ENCODE results near the gene FARP1.

The FARP1 gene

GRCh38 chr13:98172590-98173422 lies 29.9 kb downstream of the FARP1 start:
- peak; percentile 37 for DNase-seq (ENCODE audit: low read depth)
- H3K4me3 ChIP-seq (ENCODE audit: low read depth, low read length), result peak overlapping the region; percentile 25
- no peak for TF ChIP-seq CTCF (IDR thresholded peaks at IDR 0.05; ENCODE audit: control insufficient read depth, extremely low read depth, insufficient read depth)

DNA sequence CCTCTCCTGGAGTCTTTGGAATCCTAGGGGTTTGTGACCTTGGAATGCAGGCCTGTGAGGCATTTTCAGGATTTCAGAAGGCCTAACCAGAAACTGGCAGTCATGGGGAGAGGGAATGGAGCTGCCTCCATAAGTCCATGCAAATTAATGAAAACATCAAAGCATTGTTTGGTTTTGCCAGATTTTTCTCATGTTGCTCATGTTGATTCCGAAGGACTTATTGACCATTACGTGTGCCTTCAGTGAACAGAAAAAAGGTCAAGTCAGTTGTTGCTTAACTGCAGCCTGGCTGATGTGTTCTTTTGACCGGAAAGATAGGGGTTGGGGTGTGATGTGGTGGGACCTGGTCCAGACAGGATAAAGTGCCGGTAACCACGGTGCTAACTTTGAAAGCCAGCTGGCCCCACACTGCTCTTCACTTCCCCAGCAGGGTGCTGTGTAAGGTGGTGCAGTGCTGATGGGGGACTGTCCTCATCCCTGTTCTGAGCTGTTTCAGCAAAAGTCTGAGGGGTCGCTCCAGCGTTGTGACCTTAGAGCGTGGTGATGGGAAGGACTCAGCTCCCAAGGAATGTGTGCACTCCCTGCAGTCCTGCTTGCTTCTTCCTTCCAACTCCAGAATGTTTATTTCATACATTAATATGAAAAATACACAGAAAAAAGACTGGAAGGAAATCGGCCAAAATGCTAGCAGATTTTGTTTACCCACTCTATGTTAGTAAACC lies 30.7 kb downstream of the FARP1 start:
- H3K4me3 ChIP-seq (ENCODE audit: low read depth, low read length), result no peak overlapping the region
- no peak for TF ChIP-seq CTCF (IDR thresholded peaks at IDR 0.05; ENCODE audit: control insufficient read depth, extremely low read depth, insufficient read depth)

DNA sequence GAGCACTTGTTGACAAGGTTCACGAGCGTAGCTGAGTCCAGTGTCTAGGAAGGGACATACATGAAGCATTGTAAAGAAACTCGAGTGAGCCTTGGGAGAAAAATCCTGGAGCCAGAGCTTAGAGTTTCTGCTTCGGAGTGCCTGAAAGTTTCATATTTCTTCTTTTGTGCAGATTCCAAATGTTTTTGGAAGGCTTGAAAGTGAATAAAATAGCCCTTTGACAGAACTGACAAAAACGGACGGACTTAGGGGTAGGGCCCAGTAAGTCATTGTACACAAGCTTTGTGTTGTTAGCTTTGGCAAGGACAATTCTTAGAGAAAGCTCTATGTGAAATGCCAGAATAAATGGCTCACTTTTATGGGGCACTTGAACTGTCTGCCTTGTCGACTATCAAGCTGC lies 31.4 kb downstream of the FARP1 start:
- no peak for TF ChIP-seq CTCF (IDR thresholded peaks at IDR 0.05; ENCODE audit: control insufficient read depth, extremely low read depth, insufficient read depth)
- peak; percentile 44 for DNase-seq (ENCODE audit: low read depth)
- H3K4me3 ChIP-seq (ENCODE audit: low read depth, low read length), result no peak overlapping the region

More for the DNA sequence above, 30.7 kb downstream of the FARP1 start:
- no peak for DNase-seq (ENCODE audit: low read depth)

- TF ChIP-seq CTCF (IDR thresholded peaks at IDR 0.05; ENCODE audit: control insufficient read depth, extremely low read depth, insufficient read depth), result no peak
- no peak for DNase-seq (ENCODE audit: low read depth)
- no peak overlapping the region for H3K4me3 ChIP-seq (ENCODE audit: low read depth, low read length)
Measured at GRCh38 chr13:98175043-98175442, 32.1 kb downstream of the FARP1 start.

DNA sequence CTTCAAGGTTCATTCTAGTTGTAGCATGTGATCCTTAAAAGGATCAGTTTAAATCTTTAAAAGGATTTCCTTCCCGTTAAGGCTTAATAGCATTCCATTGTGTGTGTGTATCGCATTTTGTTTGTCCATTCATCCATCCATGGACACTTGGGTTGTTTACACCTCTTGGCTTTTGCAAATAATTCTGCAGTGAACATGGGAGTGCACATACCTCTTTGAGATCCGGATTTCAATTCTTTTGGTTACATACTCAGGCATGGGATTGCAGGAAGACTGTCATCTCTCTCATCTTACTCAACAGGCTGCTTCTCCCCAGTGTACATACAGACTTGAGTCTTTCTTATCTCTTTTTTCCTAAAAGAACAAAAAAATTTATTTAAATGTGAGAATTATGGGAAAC lies 32.9 kb downstream of the FARP1 start:
- H3K4me3 ChIP-seq (ENCODE audit: low read depth, low read length), result no peak overlapping the region
- no peak for TF ChIP-seq CTCF (IDR thresholded peaks at IDR 0.05; ENCODE audit: control insufficient read depth, extremely low read depth, insufficient read depth)
- no peak for DNase-seq (ENCODE audit: low read depth)

DNA sequence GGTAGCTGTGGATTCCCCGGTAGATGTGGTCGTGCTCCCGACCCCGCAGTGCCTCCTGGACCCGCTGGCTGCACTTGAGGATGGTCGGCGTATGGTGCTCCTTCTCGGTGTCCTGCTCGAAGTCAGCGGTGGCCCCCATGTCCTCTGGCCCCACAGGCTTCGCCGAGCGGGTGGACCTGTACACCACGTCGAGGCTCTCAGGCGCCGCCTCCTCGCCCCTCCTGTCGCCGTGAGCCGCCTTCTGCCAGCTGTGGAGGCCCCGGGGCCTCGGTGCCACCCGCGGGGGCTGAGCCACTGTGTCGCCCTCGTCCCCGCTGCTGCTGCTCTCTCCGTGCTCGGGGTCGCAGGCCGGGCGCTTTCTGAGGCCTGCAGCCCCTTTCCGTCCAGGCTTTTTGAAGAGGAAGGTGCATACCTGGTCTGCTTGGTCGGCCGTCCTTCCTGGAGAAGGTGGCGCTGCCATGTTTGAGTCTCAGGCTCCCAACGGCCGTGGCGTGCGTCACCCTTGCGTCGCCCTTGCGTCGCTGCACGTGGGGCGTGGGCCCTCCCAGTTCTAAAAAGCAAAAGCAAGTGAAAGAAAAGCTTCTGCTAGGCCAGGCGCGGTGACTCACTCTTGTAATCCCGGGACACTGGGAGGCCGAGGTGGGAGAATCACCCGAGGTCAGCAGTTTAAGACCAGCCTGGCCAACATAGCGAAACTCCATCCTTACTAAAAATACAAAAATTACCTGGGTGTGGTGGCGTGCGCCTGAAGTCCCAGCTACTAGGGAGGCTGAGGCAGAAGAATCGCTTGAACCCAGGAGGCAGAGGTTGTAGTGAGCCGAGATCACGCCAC lies 34.1 kb downstream of the FARP1 start, which contains the start of gene RNF113B:
TSS of gene RNF113B (minus strand) at position 493 of the 832 bp plus-strand sequence. CDS start at position 460, 33 bp downstream.
- TF ChIP-seq CTCF (IDR thresholded peaks at IDR 0.05; ENCODE audit: control insufficient read depth, extremely low read depth, insufficient read depth), result no peak
- no peak within 1 kb of the TSS for H3K4me3 ChIP-seq (ENCODE audit: low read depth, low read length)
- no peak for DNase-seq (ENCODE audit: low read depth)

All from LNCaP clone FGC (cell line).